ENCODE measurements around the gene SSX4B.
"Not testable (repeated sequence)": the region's sequence is repeated elsewhere in the genome, so short reads cannot be mapped to it uniquely, and the experiment has no call there.

DNA sequence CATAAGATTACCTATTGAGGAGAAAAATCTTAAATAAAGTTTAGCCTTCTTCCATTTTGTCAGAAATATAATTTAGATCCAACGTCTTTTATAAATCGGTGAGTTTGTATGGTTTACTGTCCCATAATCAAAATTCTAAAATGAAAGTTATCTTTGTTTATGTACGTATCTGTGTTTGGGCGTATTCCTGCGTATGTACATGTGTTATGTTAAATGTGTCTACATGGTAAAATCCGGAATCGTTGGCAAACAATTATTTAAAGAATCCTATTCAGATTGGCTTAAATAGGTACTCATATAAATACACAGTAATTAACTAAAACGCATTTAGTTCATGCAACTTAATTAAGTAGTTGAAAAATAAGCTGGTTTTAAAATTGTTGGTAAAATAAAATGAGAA is 41.4 kb downstream of the SSX4B start:
- TF ChIP-seq, protein P1, sequence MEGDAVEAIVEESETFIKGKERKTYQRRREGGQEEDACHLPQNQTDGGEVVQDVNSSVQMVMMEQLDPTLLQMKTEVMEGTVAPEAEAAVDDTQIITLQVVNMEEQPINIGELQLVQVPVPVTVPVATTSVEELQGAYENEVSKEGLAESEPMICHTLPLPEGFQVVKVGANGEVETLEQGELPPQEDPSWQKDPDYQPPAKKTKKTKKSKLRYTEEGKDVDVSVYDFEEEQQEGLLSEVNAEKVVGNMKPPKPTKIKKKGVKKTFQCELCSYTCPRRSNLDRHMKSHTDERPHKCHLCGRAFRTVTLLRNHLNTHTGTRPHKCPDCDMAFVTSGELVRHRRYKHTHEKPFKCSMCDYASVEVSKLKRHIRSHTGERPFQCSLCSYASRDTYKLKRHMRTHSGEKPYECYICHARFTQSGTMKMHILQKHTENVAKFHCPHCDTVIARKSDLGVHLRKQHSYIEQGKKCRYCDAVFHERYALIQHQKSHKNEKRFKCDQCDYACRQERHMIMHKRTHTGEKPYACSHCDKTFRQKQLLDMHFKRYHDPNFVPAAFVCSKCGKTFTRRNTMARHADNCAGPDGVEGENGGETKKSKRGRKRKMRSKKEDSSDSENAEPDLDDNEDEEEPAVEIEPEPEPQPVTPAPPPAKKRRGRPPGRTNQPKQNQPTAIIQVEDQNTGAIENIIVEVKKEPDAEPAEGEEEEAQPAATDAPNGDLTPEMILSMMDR (conservative IDR thresholded peaks at IDR 0.05; ENCODE audit: low read depth, low read length) = not testable (repeated sequence)
- not testable (repeated sequence) for TF ChIP-seq EZH2phosphoT487 (IDR thresholded peaks at IDR 0.05; ENCODE audit: borderline replicate concordance, low read length); EZH2 (IDR thresholded peaks at IDR 0.05; ENCODE audit: low read length, unreplicated experiment)
